Small intestine (tissue), 7 donors: ENCODE results near the gene NAP1L4. TPM values are rescaled to one million over a fixed set of nuclear protein-coding genes. Genes with fewer than 3 reads are reported as not detected.
A peak's percentile ranks its signal among the peaks of the same experiment; 100 is the strongest.

Experiments
- DNase-seq, 2 donors: peaks; one replicate each; pipeline versions ENCODE4 v3.0.0 to v3.0.0-alpha.2; 2013
- FAIRE-seq: peaks from 2 replicates; lab custom pipeline; 2012; peaks lifted over from hg19 to GRCh38; lab: Jason Lieb, UNC
- H3K27ac ChIP-seq, 3 donors: one replicate each; pipeline ENCODE4 v1.5.1; 2013; ENCODE audit warnings: low read length in 2 of 3, mild to moderate bottlenecking in 2 of 3, control low read depth in 1 of 3, inconsistent platforms in 1 of 3, low read depth in 1 of 3, moderate library complexity in 1 of 3
- H3K27me3 ChIP-seq, 3 donors: one replicate each; pipeline ENCODE4 v1.6.1; 2013; ENCODE audit warnings: low read length in 3 of 3, inconsistent platforms in 1 of 3; ENCODE audit not compliant: control insufficient read depth in 3 of 3, insufficient read depth in 3 of 3
- H3K36me3 ChIP-seq, 3 donors: one replicate each; pipeline ENCODE4 v1.6.1; 2013; ENCODE audit warnings: low read length in 3 of 3, inconsistent platforms in 1 of 3, low read depth in 1 of 3, mild to moderate bottlenecking in 1 of 3, moderate library complexity in 1 of 3; ENCODE audit not compliant: control insufficient read depth in 3 of 3, insufficient read depth in 2 of 3
- H3K4me1 ChIP-seq, 3 donors: one replicate each; pipeline ENCODE4 v1.6.1; 2013; ENCODE audit warnings: low read length in 2 of 3, inconsistent platforms in 1 of 3, low read depth in 1 of 3, mild to moderate bottlenecking in 1 of 3, moderate library complexity in 1 of 3; ENCODE audit not compliant: control insufficient read depth in 3 of 3, insufficient read depth in 2 of 3
- H3K4me3 ChIP-seq, 3 donors: one replicate each; pipeline ENCODE4 v1.5.1; 2013; ENCODE audit warnings: low read length in 3 of 3, control low read depth in 1 of 3, inconsistent platforms in 1 of 3, low read depth in 1 of 3, mild to moderate bottlenecking in 1 of 3, moderate library complexity in 1 of 3
- H3K9me3 ChIP-seq, 2 donors: one replicate each; pipeline ENCODE4 v1.6.1; 2013; ENCODE audit warnings: low read depth in 1 of 2, low read length in 1 of 2; ENCODE audit not compliant: control insufficient read depth in 2 of 2, insufficient read depth in 1 of 2
- WGBS, 3 donors: extraction: QIAGEN DNeasy Blood & Tissue Kit; methylation state at CpG; one replicate each; pipeline ENCODE4 v1.1.7; 2013; 5-methylcytosine and 5-hydroxymethylcytosine counted together
- polyA plus RNA-seq, 4 donors: library from polyadenylated mRNA; stranded (reverse) in 3 of 4; unstranded in 1 of 4; fragments of 200-250 nt in 3 of 4; fragments of 120-200 nt in 1 of 4; gene quantifications; one replicate each; pipeline versions ENCODE4 v1.2.1 to v1.2.3, GENCODE V29; 2013
- donor health status: healthy with polysubstance abuse.
- donor health status: control.
- donor health status: control.
- donor health status: Bipolar disorder and iron deficiency.
- donor health status: healthy.

NAP1L4 gene
- polyA plus RNA-seq, 4 donors: 75.1 to 108 (median 84.6) TPM

- H3K36me3 ChIP-seq: peaks cover 2 to 62% (median 15%) of the 10 kb centered on the region in 3 donors
Observed at GRCh38 chr11:2945757-2946287, 46.3 kb downstream of the NAP1L4 start.

GRCh38 chr11:2945031-2945756, 46.9 kb downstream of the NAP1L4 start:
- 18 to 26% (median 21%) methylated on average over 16 of the region's 16 CpGs for WGBS, 3 donors
- Histone ChIP-seq H3K36me3 (peaks cover 2 to 62% (median 15%) of the 10 kb centered on the region in 3 donors), H3K4me1 (peaks cover 0 to 28% (median 9%) of the 10 kb centered on the region in 3 donors), H3K4me3 (no peak overlapping the region), H3K27me3 (no peaks in the 10 kb centered on the region), H3K9me3 (no peaks in the 10 kb centered on the region), H3K27ac (peak overlapping the region in 2 of 3 donors; percentile 17 to 45)
- DNase-seq (peak; percentile 78 to 83), FAIRE-seq (peak; percentile 79)

More at GRCh38 chr11:2945757-2946287, 46.3 kb downstream of the NAP1L4 start:
- Histone ChIP-seq H3K27ac (peak overlapping the region in 1 of 3 donors; percentile 45), H3K9me3 (no peaks in the 10 kb centered on the region), H3K27me3 (no peaks in the 10 kb centered on the region), H3K4me1 (peaks cover 0 to 22% (median 8%) of the 10 kb centered on the region in 3 donors), H3K4me3 (no peak overlapping the region)
- DNase-seq (no peak), FAIRE-seq (no peak)
- WGBS, 3 donors: 68 to 75% (median 71%) methylated on average over 8 of the region's 8 CpGs

GRCh38 chr11:2944530-2944929, 47.6 kb downstream of the NAP1L4 start:
- H3K27me3 ChIP-seq: no peaks in the 10 kb centered on the region
- H3K9me3 ChIP-seq: peaks cover 0 to 3% of the 10 kb centered on the region in 2 donors
- FAIRE-seq: no peak
- no peak for DNase-seq
- WGBS, 3 donors: 85 to 91% (median 90%) methylated on average over 24 of the region's 24 CpGs
- no peak overlapping the region for H3K4me3 ChIP-seq
- H3K36me3 ChIP-seq: peaks cover 2 to 56% (median 10%) of the 10 kb centered on the region in 3 donors
- peak overlapping the region in 2 of 3 donors; percentile 17 to 45 for H3K27ac ChIP-seq
- H3K4me1 ChIP-seq: peaks cover 0 to 31% (median 9%) of the 10 kb centered on the region in 3 donors

GRCh38 chr11:2943711-2944118, 48.4 kb downstream of the NAP1L4 start:
- DNase-seq: peak; percentile 52 to 81
- H3K9me3 ChIP-seq: peaks cover 0 to 11% of the 10 kb centered on the region in 2 donors
- no peak for FAIRE-seq
- WGBS, 3 donors: 19 to 50% (median 34%) methylated on average over 12 of the region's 12 CpGs
- H3K27ac ChIP-seq: peak overlapping the region in 1 of 3 donors; percentile 55
- no peaks in the 10 kb centered on the region for H3K27me3 ChIP-seq
- peaks cover 0 to 52% (median 7%) of the 10 kb centered on the region in 3 donors for H3K36me3 ChIP-seq
- H3K4me1 ChIP-seq: peaks cover 0 to 31% (median 9%) of the 10 kb centered on the region in 3 donors
- no peak overlapping the region for H3K4me3 ChIP-seq

GRCh38 chr11:2942872-2943710, 49.0 kb downstream of the NAP1L4 start:
- DNase-seq (no peak), FAIRE-seq (no peak)
- Histone ChIP-seq H3K27ac (peak overlapping the region in 1 of 3 donors; percentile 55), H3K4me3 (no peak overlapping the region), H3K4me1 (peaks cover 0 to 31% (median 9%) of the 10 kb centered on the region in 3 donors), H3K9me3 (peaks cover 0 to 12% of the 10 kb centered on the region in 2 donors), H3K36me3 (peaks cover 0 to 47% (median 2%) of the 10 kb centered on the region in 3 donors), H3K27me3 (no peaks in the 10 kb centered on the region)
- WGBS, 3 donors: 71 to 84% (median 72%) methylated on average over 15 of the region's 15 CpGs

GRCh38 chr11:2942447-2942846, 49.7 kb downstream of the NAP1L4 start:
- H3K27ac ChIP-seq: no peak overlapping the region
- 32 to 59% (median 44%) methylated on average over 12 to 13 of the region's 13 CpGs for WGBS, 3 donors
- H3K36me3 ChIP-seq: peaks cover 0 to 42% (median 0%) of the 10 kb centered on the region in 3 donors
- no peak for FAIRE-seq
- no peak overlapping the region for H3K4me3 ChIP-seq
- H3K27me3 ChIP-seq: no peaks in the 10 kb centered on the region
- peaks cover 0 to 18% of the 10 kb centered on the region in 2 donors for H3K9me3 ChIP-seq
- H3K4me1 ChIP-seq: peaks cover 0 to 31% (median 9%) of the 10 kb centered on the region in 3 donors
- DNase-seq: no peak

- H3K36me3 ChIP-seq: peaks cover 0 to 35% (median 0%) of the 10 kb centered on the region in 3 donors
- DNase-seq: peak in 1 of 2 donors; percentile 86
- H3K27me3 ChIP-seq: no peaks in the 10 kb centered on the region
- WGBS, 3 donors: 20 to 37% (median 23%) methylated on average over 9 to 10 of the region's 10 CpGs
- H3K9me3 ChIP-seq: peaks cover 0 to 25% of the 10 kb centered on the region in 2 donors
- H3K27ac ChIP-seq: peak overlapping the region in 2 of 3 donors; percentile 73 to 82
- H3K4me3 ChIP-seq: no peak overlapping the region
- FAIRE-seq: no peak
- H3K4me1 ChIP-seq: peaks cover 0 to 30% (median 9%) of the 10 kb centered on the region in 3 donors
Observed at GRCh38 chr11:2940921-2941821, 51.0 kb downstream of the NAP1L4 start.
